Activated CD4-positive, alpha-beta T cell treated with anti-CD3 and anti-CD28 coated beads, Interleukin-2, amount 10 ng/mL, durations not matched to agents 7 days and 5 days (primary cell): ENCODE measurements around the gene ENGASE. TPM values are rescaled to one million over a fixed set of nuclear protein-coding genes. Genes with fewer than 3 reads are reported as not detected.

Source experiments
- CTCF ChIA-PET: fragments of 350-600 bp; sonication (Branson Sonifier 250); formaldehyde crosslinking; loops from one replicate; lab custom pipeline; 2021; ENCODE audit warnings: antibody characterized with exemption; lab: Charles Lee
- POLR2A ChIA-PET: fragments of 350-600 bp; sonication (Branson Sonifier 250); formaldehyde crosslinking; loops from one replicate; lab custom pipeline; 2021; ENCODE audit warnings: antibody characterized with exemption; lab: Charles Lee
- DNase-seq: peaks from one replicate; pipeline ENCODE4 v3.0.0-alpha.2; 2020
- H3K27ac Mint-ChIP-seq: one replicate; pipeline ENCODE4 v1.8.0; 2021; ENCODE audit warnings: mild to moderate bottlenecking, moderate library complexity, mixed read lengths
- H3K27me3 Mint-ChIP-seq: one replicate; pipeline ENCODE4 v1.8.0; 2021; ENCODE audit warnings: mixed read lengths
- H3K36me3 Mint-ChIP-seq: one replicate; pipeline ENCODE4 v1.8.0; 2021; ENCODE audit warnings: low read depth, mixed read lengths
- H3K4me1 Mint-ChIP-seq: one replicate; pipeline ENCODE4 v1.8.0; 2021; ENCODE audit warnings: mixed read lengths
- H3K4me3 Mint-ChIP-seq: one replicate; pipeline ENCODE4 v1.8.0; 2021; ENCODE audit warnings: mild to moderate bottlenecking, moderate library complexity, mixed read lengths
- H3K9me3 Mint-ChIP-seq: one replicate; pipeline ENCODE4 v1.8.0; 2021; ENCODE audit warnings: mixed read lengths
- total RNA-seq, 2 experiments: library from RNA; stranded (reverse); gene quantifications; one replicate each; pipeline ENCODE4 v1.2.3, GENCODE V29; 2021

The ENGASE gene
- total RNA-seq, 2 experiments from 2014 or later = 30.8 to 36.1 TPM

DNA sequence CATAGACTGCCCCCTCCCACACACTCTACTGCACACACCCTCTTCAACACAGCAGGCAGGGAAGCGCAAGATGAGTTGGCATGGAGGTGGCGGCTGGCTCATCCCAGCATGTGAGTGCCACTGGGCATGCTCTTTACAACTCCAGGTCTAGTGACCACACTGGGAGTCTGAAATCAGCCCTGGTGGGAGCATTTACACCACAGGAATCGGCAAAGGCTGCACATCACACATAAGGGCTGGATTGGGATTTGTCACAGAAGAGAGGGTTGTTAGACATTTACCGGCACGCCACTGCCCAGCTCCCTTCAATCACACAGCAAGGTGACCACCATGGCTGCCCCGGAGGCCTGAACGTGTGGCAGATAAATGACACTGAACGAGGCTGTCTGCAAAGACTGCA is 49.4 kb downstream of the ENGASE start:
- no peak overlapping the region for H3K4me3 Mint-ChIP-seq
- no peaks in the 10 kb centered on the region for H3K4me1 Mint-ChIP-seq

DNA sequence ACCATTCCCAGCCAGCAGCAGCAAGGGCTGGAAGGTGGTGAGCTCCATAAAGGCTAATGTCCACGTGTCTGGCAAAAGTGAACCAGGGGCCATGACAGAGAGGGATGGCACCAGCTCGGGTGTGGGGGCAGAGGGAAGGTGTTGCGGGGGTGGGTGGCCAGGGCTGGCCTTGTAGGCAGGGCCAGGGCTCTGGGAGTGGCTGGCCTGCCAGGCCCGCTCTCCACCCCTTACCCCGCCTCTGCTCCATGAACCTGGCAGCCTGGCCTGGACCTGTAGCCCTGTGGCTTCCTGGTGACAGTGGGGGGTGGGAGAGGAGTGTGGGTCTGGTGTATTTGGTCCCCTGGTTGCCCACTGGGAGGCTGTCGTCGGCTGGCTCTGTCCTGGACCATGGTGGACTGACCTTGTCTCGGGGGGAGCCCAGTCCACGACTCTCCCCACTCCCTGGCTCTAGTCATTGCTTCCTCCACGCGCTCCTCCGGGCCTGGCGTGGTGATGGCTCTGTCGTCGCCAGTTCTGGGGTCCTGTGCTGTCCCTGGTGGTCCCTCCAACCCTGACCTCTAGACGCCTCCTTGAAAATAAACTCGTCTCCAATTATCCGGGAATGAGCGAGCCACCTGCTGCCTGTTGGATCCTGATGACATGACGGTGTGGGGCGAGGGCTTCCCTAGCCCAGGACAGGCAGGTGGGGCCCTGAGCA is 50.0 kb downstream of the ENGASE start:
- no peak overlapping the region for H3K4me3 Mint-ChIP-seq
- no peaks in the 10 kb centered on the region for H3K36me3 Mint-ChIP-seq
- H3K27ac Mint-ChIP-seq = no peak overlapping the region
- no peak for DNase-seq
- no peaks in the 10 kb centered on the region for H3K9me3 Mint-ChIP-seq
- H3K4me1 Mint-ChIP-seq = no peaks in the 10 kb centered on the region
- ChIA-PET POLR2A (no interaction called here), CTCF (no interaction called here)
- H3K27me3 Mint-ChIP-seq = no peaks in the 10 kb centered on the region

More for the DNA sequence above, 49.4 kb downstream of the ENGASE start:
- ChIA-PET CTCF (no interaction called here), POLR2A (no interaction called here)
- Mint-ChIP-seq H3K27me3 (no peaks in the 10 kb centered on the region), H3K9me3 (no peaks in the 10 kb centered on the region), H3K27ac (no peak overlapping the region), H3K36me3 (no peaks in the 10 kb centered on the region)
- no peak for DNase-seq

DNA sequence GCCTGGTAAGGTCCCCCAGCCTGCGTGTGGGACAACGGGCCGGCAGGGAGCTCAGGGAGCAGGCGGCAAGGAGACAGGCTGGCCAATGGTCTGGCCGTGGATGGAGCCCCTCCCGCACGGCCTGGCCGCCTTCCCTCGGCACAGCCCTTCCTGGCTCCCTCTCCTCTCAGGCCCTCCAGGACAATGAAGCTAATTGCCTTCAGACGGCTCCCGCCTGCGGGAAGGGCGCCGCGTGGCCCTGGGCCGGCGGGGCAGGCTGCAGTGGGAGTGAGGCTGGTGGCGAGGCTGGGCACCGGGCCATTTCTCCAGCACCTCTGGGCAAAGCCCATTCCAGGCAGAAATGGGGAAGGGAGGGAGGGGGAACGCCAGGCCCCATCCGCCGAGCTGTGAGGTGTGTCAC is 50.9 kb downstream of the ENGASE start:
- Mint-ChIP-seq H3K36me3 (no peaks in the 10 kb centered on the region), H3K27ac (no peak overlapping the region), H3K4me1 (no peaks in the 10 kb centered on the region), H3K4me3 (no peak overlapping the region), H3K9me3 (no peaks in the 10 kb centered on the region), H3K27me3 (no peaks in the 10 kb centered on the region)
- CTCF ChIA-PET = no interaction called here
- no peak for DNase-seq
- POLR2A ChIA-PET = no interaction called here

DNA sequence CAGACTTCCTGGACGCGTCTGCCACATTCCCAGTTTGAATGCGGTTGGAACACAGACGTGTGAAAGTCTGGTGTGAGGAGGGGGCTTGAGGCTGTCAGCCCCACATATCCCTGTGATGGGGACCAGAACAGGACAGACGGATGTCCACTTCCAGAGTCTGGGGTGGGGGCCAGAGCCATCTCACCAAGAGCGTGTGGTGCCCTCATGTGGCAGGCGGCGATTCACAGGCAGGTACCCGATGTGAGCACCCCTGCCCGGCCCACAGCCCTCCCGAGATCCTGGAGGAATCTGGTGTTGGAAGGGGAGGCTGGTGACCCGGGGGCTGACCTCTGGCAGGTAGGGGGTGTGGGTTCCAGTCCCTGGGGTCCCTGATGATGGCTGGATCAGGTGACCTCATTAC is 51.5 kb downstream of the ENGASE start:
- Mint-ChIP-seq H3K27ac (no peak overlapping the region), H3K4me1 (no peaks in the 10 kb centered on the region), H3K9me3 (no peaks in the 10 kb centered on the region), H3K4me3 (no peak overlapping the region), H3K27me3 (no peaks in the 10 kb centered on the region), H3K36me3 (no peaks in the 10 kb centered on the region)
- ChIA-PET POLR2A (no interaction called here), CTCF (no interaction called here)
- DNase-seq = no peak

DNA sequence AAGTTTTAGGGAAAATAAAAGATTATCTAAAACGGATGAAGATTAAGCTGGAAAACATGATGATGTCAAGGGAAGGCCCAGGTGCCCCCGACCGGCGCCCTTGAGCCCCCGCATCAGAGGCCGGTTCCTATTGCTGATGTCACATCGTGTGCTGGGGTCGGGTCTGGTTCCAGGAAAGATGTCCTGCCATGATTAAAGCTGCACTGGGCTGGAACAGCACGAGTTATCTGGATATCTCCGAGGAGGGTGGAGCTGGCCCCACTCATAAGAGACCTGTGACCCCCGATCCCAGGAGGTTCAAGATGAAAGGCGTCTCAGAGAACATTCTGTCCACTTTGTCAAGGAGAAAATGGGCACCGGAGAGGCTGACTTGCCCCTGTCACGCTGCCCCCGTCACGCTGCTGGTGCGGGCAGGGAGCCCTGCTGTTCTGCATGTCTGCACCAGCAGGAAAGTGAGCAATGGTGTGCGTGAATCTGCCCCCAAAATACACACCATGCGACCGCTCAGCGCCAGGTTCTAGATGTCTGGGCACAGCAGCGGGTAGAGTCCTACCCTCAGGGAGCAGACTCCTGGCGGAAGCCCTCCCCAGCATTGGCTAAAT is 53.0 kb downstream of the ENGASE start:
- Mint-ChIP-seq H3K27me3 (no peaks in the 10 kb centered on the region), H3K27ac (peak overlapping the region; percentile 19), H3K4me1 (no peaks in the 10 kb centered on the region), H3K9me3 (no peaks in the 10 kb centered on the region), H3K4me3 (no peak overlapping the region), H3K36me3 (no peaks in the 10 kb centered on the region)
- no peak for DNase-seq
- ChIA-PET CTCF (no interaction called here), POLR2A (no interaction called here)

DNA sequence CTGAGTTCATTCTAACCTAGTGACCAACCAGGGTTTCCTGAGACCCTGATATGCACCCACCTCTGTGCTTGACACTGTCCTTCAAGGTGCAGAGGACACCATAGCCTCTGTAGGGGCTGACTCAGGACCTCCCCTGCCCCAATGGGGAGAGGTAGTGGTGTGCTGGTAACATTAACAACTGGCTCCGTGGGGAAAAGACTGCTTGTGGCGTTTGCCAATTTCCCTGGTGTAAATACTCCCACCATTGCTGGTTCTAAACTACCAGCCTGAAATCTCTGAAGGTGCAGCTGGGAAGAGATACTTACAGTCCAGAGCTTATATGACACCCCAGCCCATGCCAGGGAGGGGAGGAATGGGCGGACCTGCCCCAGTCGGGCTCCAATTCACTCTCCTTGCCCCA is 54.9 kb downstream of the ENGASE start:
- DNase-seq = no peak
- H3K4me3 Mint-ChIP-seq = no peak overlapping the region
- POLR2A ChIA-PET = no interaction called here
- CTCF ChIA-PET = no interaction called here
- H3K9me3 Mint-ChIP-seq = no peaks in the 10 kb centered on the region
- no peak overlapping the region for H3K27ac Mint-ChIP-seq
- no peaks in the 10 kb centered on the region for H3K36me3 Mint-ChIP-seq
- no peaks in the 10 kb centered on the region for H3K4me1 Mint-ChIP-seq
- H3K27me3 Mint-ChIP-seq = no peaks in the 10 kb centered on the region

DNA sequence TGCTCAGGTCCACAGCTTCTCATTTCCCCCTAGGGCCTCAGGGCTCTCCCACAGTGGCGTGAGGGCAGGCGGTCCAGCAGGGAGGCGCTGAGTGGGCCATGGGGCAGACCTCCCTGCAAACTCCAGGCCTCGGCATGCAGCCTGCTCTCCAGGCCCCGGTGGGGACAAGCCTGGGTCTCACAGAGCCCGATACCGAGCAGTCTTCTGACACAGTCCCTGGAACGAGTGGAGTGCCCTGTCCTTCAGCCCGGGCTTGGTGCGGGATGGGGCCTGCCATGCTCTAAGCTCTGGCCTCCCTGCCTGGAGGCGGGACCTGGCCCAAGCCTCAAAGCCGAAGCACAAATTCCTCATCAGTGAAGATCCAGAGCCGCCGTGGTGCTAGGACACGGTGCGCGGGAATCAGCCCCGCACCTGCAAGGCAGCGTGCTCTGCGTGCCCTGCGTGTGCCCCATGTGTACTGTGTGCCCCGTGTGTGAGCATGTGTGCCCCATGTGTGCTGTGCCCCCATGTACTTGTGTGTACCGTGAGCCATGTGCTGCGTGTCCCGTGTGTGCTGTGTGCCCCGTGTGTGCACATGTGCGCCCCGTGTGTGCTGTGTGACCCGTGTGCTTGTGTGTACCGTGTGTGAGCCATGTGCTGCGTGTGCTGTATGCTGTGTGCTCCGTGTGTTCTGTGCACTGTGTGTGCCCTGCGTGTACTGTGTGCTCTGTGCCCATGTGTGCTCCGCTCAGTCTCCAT is 56.1 kb downstream of the ENGASE start:
- Mint-ChIP-seq H3K27me3 (no peaks in the 10 kb centered on the region), H3K4me3 (no peak overlapping the region), H3K27ac (no peak overlapping the region), H3K4me1 (no peaks in the 10 kb centered on the region), H3K36me3 (no peaks in the 10 kb centered on the region), H3K9me3 (no peaks in the 10 kb centered on the region)
- ChIA-PET POLR2A (no interaction called here), CTCF (no interaction called here)
- no peak for DNase-seq

DNA sequence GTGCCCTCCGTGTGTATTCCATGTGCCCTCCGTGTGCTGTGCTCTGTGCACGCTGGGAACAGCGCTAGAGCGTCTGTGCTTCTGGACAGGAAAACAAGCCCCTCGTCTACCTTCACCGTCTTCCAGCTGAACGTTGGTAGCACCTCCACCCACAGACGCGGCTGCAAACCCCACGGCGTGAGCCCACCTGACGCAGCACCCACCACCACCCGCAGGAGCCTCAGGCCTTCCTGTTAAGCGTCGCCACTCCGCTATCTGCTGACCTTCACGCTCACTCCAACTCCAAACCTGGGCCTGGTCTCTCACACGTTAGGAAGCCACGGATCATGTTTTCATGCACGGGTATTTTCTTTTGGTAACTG is 56.6 kb downstream of the ENGASE start:
- Mint-ChIP-seq H3K4me3 (no peak overlapping the region), H3K27me3 (no peaks in the 10 kb centered on the region), H3K36me3 (no peaks in the 10 kb centered on the region), H3K4me1 (no peaks in the 10 kb centered on the region), H3K9me3 (no peaks in the 10 kb centered on the region), H3K27ac (no peak overlapping the region)
- POLR2A ChIA-PET = no interaction called here
- DNase-seq = no peak
- CTCF ChIA-PET = no interaction called here

DNA sequence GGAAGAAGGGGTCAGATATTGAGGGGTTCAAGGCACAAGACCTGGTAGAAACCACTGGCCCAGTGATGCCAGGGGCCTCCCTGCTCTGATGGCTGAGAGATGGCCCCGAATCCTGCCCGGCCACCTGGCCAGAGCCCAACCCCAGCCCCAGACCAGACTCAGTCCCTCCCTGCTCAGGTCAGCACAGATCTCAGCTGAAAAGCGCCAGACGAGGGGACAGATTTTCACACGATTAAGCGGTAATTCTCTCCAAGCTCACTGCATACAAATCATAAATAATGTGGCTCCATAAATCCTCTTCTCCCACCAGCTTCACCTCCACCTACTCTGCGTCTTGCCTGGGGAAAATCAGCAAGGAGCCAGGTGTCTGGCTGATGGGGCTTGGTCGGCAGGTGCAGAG is 57.1 kb downstream of the ENGASE start:
- H3K9me3 Mint-ChIP-seq = no peaks in the 10 kb centered on the region
- H3K4me3 Mint-ChIP-seq = no peak overlapping the region
- no peaks in the 10 kb centered on the region for H3K27me3 Mint-ChIP-seq
- H3K27ac Mint-ChIP-seq = no peak overlapping the region
- ChIA-PET CTCF (no interaction called here), POLR2A (no interaction called here)
- no peak for DNase-seq
- H3K36me3 Mint-ChIP-seq = no peaks in the 10 kb centered on the region
- H3K4me1 Mint-ChIP-seq = no peaks in the 10 kb centered on the region

DNA sequence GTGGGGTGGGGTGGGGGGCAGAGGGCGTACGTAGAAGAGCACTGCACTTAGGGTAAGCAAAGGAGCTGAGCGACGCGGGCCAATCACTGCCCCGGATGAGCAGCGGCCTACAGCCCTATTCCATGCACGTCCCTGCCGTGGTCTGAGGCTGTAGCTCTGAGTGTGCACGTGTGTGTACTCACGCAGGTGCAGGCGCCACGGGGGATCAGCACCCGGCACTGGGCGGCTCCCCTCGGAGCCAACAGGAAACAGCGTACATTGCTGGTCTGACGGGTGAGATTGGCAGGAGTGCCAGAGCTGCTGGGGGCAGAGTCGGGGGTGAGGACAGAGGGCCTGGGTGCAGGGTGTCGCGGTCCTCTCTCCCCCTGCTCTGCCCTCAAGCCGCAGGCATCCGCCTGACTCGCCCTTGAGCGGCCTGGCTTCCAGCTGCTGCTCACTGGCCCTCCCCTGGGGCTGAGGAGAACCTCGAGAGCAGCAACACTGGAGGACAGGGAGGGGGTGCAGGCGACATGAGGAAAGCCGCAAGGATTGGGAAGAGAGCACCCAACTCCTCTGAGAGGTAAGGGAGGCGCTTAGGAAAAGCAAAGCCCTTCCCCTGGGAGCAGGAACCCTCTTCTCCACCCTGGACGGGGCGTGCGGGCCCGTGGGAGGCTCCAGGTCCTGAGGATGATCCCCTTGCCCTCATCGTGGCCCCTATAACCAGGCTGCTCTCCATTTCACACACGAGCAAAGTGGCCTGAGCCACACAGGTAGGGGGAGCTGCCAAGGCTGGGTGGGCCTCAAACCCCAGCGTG is 57.8 kb downstream of the ENGASE start:
- H3K27me3 Mint-ChIP-seq = no peaks in the 10 kb centered on the region
- no peak for DNase-seq
- H3K4me1 Mint-ChIP-seq = no peaks in the 10 kb centered on the region
- H3K27ac Mint-ChIP-seq = no peak overlapping the region
- ChIA-PET POLR2A (no interaction called here), CTCF (interaction anchor here (0.8 kb wide), 1 partner anchor 58 kb away, joined by 3 read pairs; the partner anchor contains the start of gene ENGASE)
- no peak overlapping the region for H3K4me3 Mint-ChIP-seq
- no peaks in the 10 kb centered on the region for H3K36me3 Mint-ChIP-seq
- H3K9me3 Mint-ChIP-seq = no peaks in the 10 kb centered on the region

DNA sequence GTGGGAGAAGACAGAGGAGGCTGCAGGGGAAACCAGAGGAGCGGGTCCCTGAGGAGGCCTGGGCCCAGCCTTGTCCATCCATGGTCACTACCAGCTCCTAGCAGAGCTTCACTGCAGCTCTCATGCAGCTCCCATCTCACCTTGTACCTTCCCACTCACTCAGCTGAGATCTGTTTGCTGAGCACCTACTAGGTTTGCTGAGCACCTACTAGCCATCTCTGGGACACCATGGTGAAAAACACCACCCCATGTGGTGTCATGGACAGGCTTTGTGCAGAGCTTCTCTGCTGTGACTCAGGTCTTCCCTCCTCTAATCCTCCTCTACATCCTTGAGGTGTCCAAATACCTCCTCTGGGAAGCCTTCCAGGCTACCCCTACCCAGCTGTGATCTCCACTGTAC is 58.6 kb downstream of the ENGASE start:
- H3K9me3 Mint-ChIP-seq = peaks cover under 1% of the 10 kb centered on the region
- no peak overlapping the region for H3K27ac Mint-ChIP-seq
- no peak for DNase-seq
- no peaks in the 10 kb centered on the region for H3K27me3 Mint-ChIP-seq
- H3K36me3 Mint-ChIP-seq = no peaks in the 10 kb centered on the region
- CTCF ChIA-PET = interaction anchor here (0.8 kb wide), 1 partner anchor 59 kb away, joined by 3 read pairs; the partner anchor contains the start of gene ENGASE
- no peaks in the 10 kb centered on the region for H3K4me1 Mint-ChIP-seq
- no peak overlapping the region for H3K4me3 Mint-ChIP-seq
- POLR2A ChIA-PET = no interaction called here

DNA sequence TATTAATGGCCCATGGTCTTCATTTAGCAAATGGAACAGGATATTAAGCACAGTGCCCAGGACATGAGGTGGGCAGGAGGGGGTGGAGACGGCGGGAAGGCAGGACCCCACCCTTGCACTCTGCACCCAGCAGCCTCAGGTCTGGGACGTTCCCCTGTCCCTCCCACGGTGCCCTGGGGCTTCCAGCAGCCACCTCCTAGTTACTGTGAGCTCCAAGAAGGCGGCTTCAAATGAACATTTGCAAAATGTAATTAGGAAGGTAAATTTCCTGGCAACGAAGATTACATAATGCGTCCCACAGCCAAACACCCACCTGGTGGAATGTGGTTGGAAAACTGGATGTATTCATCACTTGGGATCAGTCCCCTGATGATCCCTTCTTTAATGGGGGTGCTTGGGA is 59.4 kb downstream of the ENGASE start:
- Mint-ChIP-seq H3K4me3 (no peak overlapping the region), H3K36me3 (no peaks in the 10 kb centered on the region), H3K27me3 (no peaks in the 10 kb centered on the region), H3K4me1 (no peaks in the 10 kb centered on the region), H3K27ac (no peak overlapping the region), H3K9me3 (peaks cover 7% of the 10 kb centered on the region)
- POLR2A ChIA-PET = no interaction called here
- CTCF ChIA-PET = no interaction called here
- DNase-seq = no peak

DNA sequence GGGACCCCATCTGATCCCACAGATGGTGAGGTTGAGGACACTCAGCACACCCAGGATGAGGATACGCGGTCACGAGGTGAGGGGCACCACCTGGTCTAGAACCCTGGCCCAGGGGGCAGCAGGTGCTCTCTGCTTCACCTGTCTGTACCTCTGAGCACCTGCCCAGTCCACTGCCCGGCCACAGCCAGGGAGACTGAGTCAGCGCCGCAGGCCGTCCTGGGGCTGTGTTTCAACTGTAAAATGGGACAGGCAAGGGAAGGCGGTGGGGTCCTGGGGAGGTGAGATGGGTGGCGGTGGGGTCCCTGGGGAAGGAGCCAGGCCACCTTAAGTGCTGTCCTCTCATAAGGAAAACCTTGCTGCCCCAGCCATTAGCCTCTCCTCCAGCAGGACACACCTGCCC is 60.4 kb downstream of the ENGASE start:
- ChIA-PET POLR2A (no interaction called here), CTCF (no interaction called here)
- no peak overlapping the region for H3K4me3 Mint-ChIP-seq
- no peaks in the 10 kb centered on the region for H3K36me3 Mint-ChIP-seq
- H3K9me3 Mint-ChIP-seq = peaks cover 8% of the 10 kb centered on the region
- H3K27ac Mint-ChIP-seq = no peak overlapping the region
- DNase-seq = no peak
- H3K4me1 Mint-ChIP-seq = no peaks in the 10 kb centered on the region
- H3K27me3 Mint-ChIP-seq = no peaks in the 10 kb centered on the region
